Measurements from ENCODE around the gene EPHA3.

The EPHA3 gene

GRCh38 chr3:89521328-89521727 lies 413.9 kb downstream of the EPHA3 start:
- Histone ChIP-seq H3K4me3 (replicated peaks; ENCODE audit: insufficient read depth, low read length) (no peak overlapping the region), H3K27ac (replicated peaks) (no peak overlapping the region), H3K27me3 (ENCODE audit: insufficient read depth, poor library complexity, severe bottlenecking) (no peaks in the 10 kb centered on the region)
- DNase-seq (ENCODE audit: low read depth in 1 of 2, low spot score in 1 of 2), result no peak
- TF ChIP-seq POLR2AphosphoS5 (IDR thresholded peaks at IDR 0.05; ENCODE audit: low read depth), result no peak
- no peak for TF ChIP-seq REST (IDR thresholded peaks at IDR 0.05; ENCODE audit: insufficient replicate concordance, low read depth)
- TF ChIP-seq GABPA (IDR thresholded peaks at IDR 0.05; ENCODE audit: low read depth), result no peak
- no peak for TF ChIP-seq CTCF (IDR thresholded peaks at IDR 0.05; ENCODE audit: insufficient read depth, low read length)
- TF ChIP-seq SPI1 (IDR thresholded peaks at IDR 0.05; ENCODE audit: borderline replicate concordance, low read depth), result no peak

GRCh38 chr3:89522155-89522554 lies 414.7 kb downstream of the EPHA3 start:
- H3K27ac ChIP-seq (replicated peaks), result no peak overlapping the region
- no peak for DNase-seq (ENCODE audit: low read depth in 1 of 2, low spot score in 1 of 2)
- H3K27me3 ChIP-seq (ENCODE audit: insufficient read depth, poor library complexity, severe bottlenecking), result no peaks in the 10 kb centered on the region
- TF ChIP-seq REST (IDR thresholded peaks at IDR 0.05; ENCODE audit: insufficient replicate concordance, low read depth), result no peak
- TF ChIP-seq CTCF (IDR thresholded peaks at IDR 0.05; ENCODE audit: insufficient read depth, low read length), result no peak
- TF ChIP-seq SPI1 (IDR thresholded peaks at IDR 0.05; ENCODE audit: borderline replicate concordance, low read depth), result no peak
- no peak overlapping the region for H3K4me3 ChIP-seq (replicated peaks; ENCODE audit: insufficient read depth, low read length)

- H3K27ac ChIP-seq (replicated peaks), result no peak overlapping the region
- no peaks in the 10 kb centered on the region for H3K27me3 ChIP-seq (ENCODE audit: insufficient read depth, poor library complexity, severe bottlenecking)
- TF ChIP-seq REST (IDR thresholded peaks at IDR 0.05; ENCODE audit: insufficient replicate concordance, low read depth) (no peak), POLR2AphosphoS5 (IDR thresholded peaks at IDR 0.05; ENCODE audit: low read depth) (no peak), CTCF (IDR thresholded peaks at IDR 0.05; ENCODE audit: insufficient read depth, low read length) (no peak), GABPA (IDR thresholded peaks at IDR 0.05; ENCODE audit: low read depth) (no peak), SPI1 (IDR thresholded peaks at IDR 0.05; ENCODE audit: borderline replicate concordance, low read depth) (no peak)
- no peak overlapping the region for H3K4me3 ChIP-seq (replicated peaks; ENCODE audit: insufficient read depth, low read length)
- no peak for DNase-seq (ENCODE audit: low read depth in 1 of 2, low spot score in 1 of 2)
Measured at GRCh38 chr3:89525609-89526008, 418.2 kb downstream of the EPHA3 start.

Measured in HL-60 (cell line).